Measurements from ENCODE around the gene GRM8. TPM values are rescaled to one million over a fixed set of nuclear protein-coding genes. Genes with fewer than 3 reads are reported as not detected.
A peak's percentile ranks its signal among the peaks of the same experiment; 100 is the strongest.

GRM8 gene
- total RNA-seq, 1 donor from 2014 or later, result 7.8 TPM

DNA sequence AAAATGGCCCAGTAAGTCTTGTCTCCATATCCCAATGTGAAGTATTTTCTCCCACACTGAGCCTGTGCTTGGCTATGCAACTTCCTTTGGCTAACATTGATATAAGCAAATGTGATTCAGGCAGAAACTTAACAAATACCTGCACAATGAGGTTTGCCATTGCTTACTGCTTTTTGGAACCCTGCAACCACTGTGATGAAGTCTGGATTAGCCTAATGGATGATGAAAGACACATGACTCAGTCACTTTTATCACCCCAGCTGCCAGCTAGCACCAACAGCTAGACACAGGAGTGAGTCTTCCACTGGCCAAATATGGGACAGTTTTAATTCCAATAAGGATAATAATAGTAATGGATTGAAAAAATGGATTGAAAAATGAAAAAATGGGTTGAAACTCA, 854.5 kb downstream of the GRM8 start:
- no peak overlapping the region for H3K4me3 Mint-ChIP-seq (ENCODE audit: unreplicated experiment)
- H3K36me3 Mint-ChIP-seq (ENCODE audit: unreplicated experiment), result no peaks in the 10 kb centered on the region
- TF ChIP-seq, protein P1, sequence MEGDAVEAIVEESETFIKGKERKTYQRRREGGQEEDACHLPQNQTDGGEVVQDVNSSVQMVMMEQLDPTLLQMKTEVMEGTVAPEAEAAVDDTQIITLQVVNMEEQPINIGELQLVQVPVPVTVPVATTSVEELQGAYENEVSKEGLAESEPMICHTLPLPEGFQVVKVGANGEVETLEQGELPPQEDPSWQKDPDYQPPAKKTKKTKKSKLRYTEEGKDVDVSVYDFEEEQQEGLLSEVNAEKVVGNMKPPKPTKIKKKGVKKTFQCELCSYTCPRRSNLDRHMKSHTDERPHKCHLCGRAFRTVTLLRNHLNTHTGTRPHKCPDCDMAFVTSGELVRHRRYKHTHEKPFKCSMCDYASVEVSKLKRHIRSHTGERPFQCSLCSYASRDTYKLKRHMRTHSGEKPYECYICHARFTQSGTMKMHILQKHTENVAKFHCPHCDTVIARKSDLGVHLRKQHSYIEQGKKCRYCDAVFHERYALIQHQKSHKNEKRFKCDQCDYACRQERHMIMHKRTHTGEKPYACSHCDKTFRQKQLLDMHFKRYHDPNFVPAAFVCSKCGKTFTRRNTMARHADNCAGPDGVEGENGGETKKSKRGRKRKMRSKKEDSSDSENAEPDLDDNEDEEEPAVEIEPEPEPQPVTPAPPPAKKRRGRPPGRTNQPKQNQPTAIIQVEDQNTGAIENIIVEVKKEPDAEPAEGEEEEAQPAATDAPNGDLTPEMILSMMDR (IDR thresholded peaks at IDR 0.05; ENCODE audit: partially characterized antibody, unreplicated experiment), result no peak
- no peak for DNase-seq
- no peaks in the 10 kb centered on the region for H3K4me1 Mint-ChIP-seq (ENCODE audit: low read depth, unreplicated experiment)
- no peaks in the 10 kb centered on the region for H3K9me3 Mint-ChIP-seq (ENCODE audit: unreplicated experiment)
- H3K27ac Mint-ChIP-seq (ENCODE audit: unreplicated experiment), result no peak overlapping the region
- no peaks in the 10 kb centered on the region for H3K27me3 Mint-ChIP-seq (ENCODE audit: unreplicated experiment)

DNA sequence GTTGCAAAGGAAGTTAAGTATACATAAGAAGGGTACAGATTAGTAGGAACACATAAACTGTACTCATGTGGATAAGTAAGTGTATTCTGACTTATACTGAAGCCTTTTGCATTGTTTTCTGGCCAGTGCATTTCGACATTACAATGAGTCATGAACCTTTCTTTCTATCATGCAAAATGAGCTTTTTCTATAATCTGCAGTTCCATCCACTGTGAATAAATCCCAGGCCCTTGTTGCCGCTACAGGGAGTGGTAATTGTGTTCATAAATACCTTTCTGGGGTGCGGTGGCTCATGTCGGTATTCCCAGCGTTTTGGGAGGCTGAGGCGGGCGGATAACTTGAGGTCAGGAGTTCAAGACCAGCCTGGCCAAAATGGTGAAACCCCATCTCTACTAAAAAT, 858.3 kb downstream of the GRM8 start:
- TF ChIP-seq, protein P1 (IDR thresholded peaks at IDR 0.05; ENCODE audit: partially characterized antibody, unreplicated experiment), result no peak
- Mint-ChIP-seq H3K4me3 (ENCODE audit: unreplicated experiment) (no peak overlapping the region), H3K27ac (ENCODE audit: unreplicated experiment) (no peak overlapping the region), H3K9me3 (ENCODE audit: unreplicated experiment) (no peaks in the 10 kb centered on the region), H3K27me3 (ENCODE audit: unreplicated experiment) (no peaks in the 10 kb centered on the region), H3K4me1 (ENCODE audit: low read depth, unreplicated experiment) (no peaks in the 10 kb centered on the region), H3K36me3 (ENCODE audit: unreplicated experiment) (no peaks in the 10 kb centered on the region)
- no peak for DNase-seq

Small RNA genes within 50 kb of the gene (microRNA-seq; reads per million reads assigned to microRNA genes)
- gene MIR592 (ENCODE audit: unreplicated experiment), result 45.1 reads per million, percentile 67 among the genes with 10 or more reads in this experiment

Other genes with a start within 250 kb of the GRM8 start
- gene ZNF800, start 139.8 kb upstream of the GRM8 start, total RNA-seq (ENCODE audit: unreplicated experiment), result 25.4 TPM